CD14-positive monocyte (primary cell): ENCODE measurements around the gene CBR4. TPM values are rescaled to one million over a fixed set of nuclear protein-coding genes. Genes with fewer than 3 reads are reported as not detected.

Experiments
- DNase-seq, 3 donors: peaks; one replicate each; pipeline ENCODE4 v3.0.0-alpha.2; 2011 to 2022
- H2AFZ ChIP-seq: 2 replicates; pipeline ENCODE4 v1.6.0; 2012; ENCODE audit warnings: mild to moderate bottlenecking, low read depth, low read length, inconsistent platforms; ENCODE audit not compliant: insufficient read depth, poor library complexity, severe bottlenecking
- H3K27ac ChIP-seq, 2 donors: 1 replicate in 1 of 2; 2 replicates in 1 of 2; pipeline ENCODE4 v1.5.1; 2012 to 2013; ENCODE audit warnings: low read length in 2 of 2, control low read depth in 1 of 2, inconsistent platforms in 1 of 2, low read depth in 1 of 2, mild to moderate bottlenecking in 1 of 2
- H3K27me3 ChIP-seq, 2 donors: one replicate each; pipeline versions ENCODE4 v1.6.0 to v1.6.1; 2011 to 2013; ENCODE audit warnings: low read length in 2 of 2; ENCODE audit not compliant: control insufficient read depth in 2 of 2, insufficient read depth in 2 of 2
- H3K36me3 ChIP-seq, 2 donors: replicated peaks in 1 of 2; 1 replicate in 1 of 2; 2 replicates in 1 of 2; pipeline versions ENCODE4 v1.5.1 to v1.6.1; 2012 to 2013; ENCODE audit warnings: low read length in 2 of 2, control low read depth in 1 of 2, inconsistent platforms in 1 of 2, mild to moderate bottlenecking in 1 of 2; ENCODE audit not compliant: insufficient read depth in 2 of 2, control insufficient read depth in 1 of 2
- H3K4me1 ChIP-seq, 2 donors: 1 replicate in 1 of 2; 2 replicates in 1 of 2; pipeline versions ENCODE4 v1.5.1 to v1.6.1; 2012 to 2013; ENCODE audit warnings: low read length in 2 of 2, control low read depth in 1 of 2, inconsistent platforms in 1 of 2, mild to moderate bottlenecking in 1 of 2, moderate library complexity in 1 of 2; ENCODE audit not compliant: insufficient read depth in 2 of 2, control insufficient read depth in 1 of 2
- H3K4me2 ChIP-seq: replicated peaks from 2 replicates; pipeline ENCODE3; 2012; ENCODE audit warnings: low read length, moderate library complexity, mild to moderate bottlenecking; ENCODE audit not compliant: poor library complexity, severe bottlenecking; ENCODE audit errors: extremely low read depth
- H3K4me3 ChIP-seq, 3 experiments: fragments of 200-600 bp in 1 of 3; sonication (generic) in 1 of 3; replicated peaks in 1 of 3; 1 replicate in 2 of 3; 2 replicates in 1 of 3; pipeline ENCODE4 v1.5.1; 2011 to 2013; ENCODE audit warnings: low read length in 3 of 3, mild to moderate bottlenecking in 3 of 3, control low read depth in 2 of 3, low read depth in 2 of 3, inconsistent platforms in 1 of 3, moderate library complexity in 1 of 3
- H3K79me2 ChIP-seq: 2 replicates; pipeline ENCODE4 v1.6.0; 2012; ENCODE audit warnings: mild to moderate bottlenecking, control low read depth, inconsistent platforms, low read length, moderate library complexity; ENCODE audit not compliant: insufficient read depth
- H3K9ac ChIP-seq: 2 replicates; pipeline ENCODE4 v1.6.0; 2017; ENCODE audit warnings: low read length, mild to moderate bottlenecking; ENCODE audit not compliant: insufficient read depth, poor library complexity, severe bottlenecking
- H3K9me3 ChIP-seq, 2 donors: replicated peaks in 1 of 2; 1 replicate in 1 of 2; 2 replicates in 1 of 2; pipeline versions ENCODE4 v1.5.1 to v1.6.1; 2012 to 2013; ENCODE audit warnings: low read length in 2 of 2, control low read depth in 1 of 2; ENCODE audit not compliant: control insufficient read depth in 1 of 2, insufficient read depth in 1 of 2
- H4K20me1 ChIP-seq: 2 replicates; pipeline ENCODE4 v1.6.0; 2012; ENCODE audit warnings: mild to moderate bottlenecking, low read length, control low read depth, moderate library complexity; ENCODE audit not compliant: insufficient read depth
- H3K27ac Mint-ChIP-seq, 7 donors: one replicate each; pipeline ENCODE4 v1.8.0; 2020; ENCODE audit warnings: mild to moderate bottlenecking in 7 of 7, mixed read lengths in 7 of 7, moderate library complexity in 6 of 7, inconsistent platforms in 2 of 7
- H3K27me3 Mint-ChIP-seq, 3 donors: one replicate each; pipeline ENCODE4 v1.8.0; 2021 to 2022; ENCODE audit warnings: low read depth in 3 of 3, mild to moderate bottlenecking in 3 of 3, mixed read lengths in 3 of 3, moderate library complexity in 3 of 3, inconsistent platforms in 1 of 3
- H3K36me3 Mint-ChIP-seq, 2 donors: one replicate each; pipeline ENCODE4 v1.8.0; 2020; ENCODE audit warnings: mixed read lengths in 2 of 2, inconsistent platforms in 1 of 2, mild to moderate bottlenecking in 1 of 2
- H3K4me1 Mint-ChIP-seq: one replicate; pipeline ENCODE4 v1.8.0; 2020; ENCODE audit warnings: mild to moderate bottlenecking, mixed read lengths
- H3K4me3 Mint-ChIP-seq, 2 donors: one replicate each; pipeline ENCODE4 v1.8.0; 2020; ENCODE audit warnings: mild to moderate bottlenecking in 2 of 2, mixed read lengths in 2 of 2, moderate library complexity in 1 of 2
- H3K9me3 Mint-ChIP-seq, 7 donors: one replicate each; pipeline ENCODE4 v1.8.0; 2020 to 2022; ENCODE audit warnings: mixed read lengths in 7 of 7, mild to moderate bottlenecking in 6 of 7, moderate library complexity in 6 of 7, inconsistent platforms in 2 of 7
- WGBS: methylation state at CpG from one replicate; pipeline ENCODE4 v1.1.5; 2013; ENCODE audit warnings: missing lambda C conversion rate; ENCODE audit not compliant: insufficient coverage; 5-methylcytosine and 5-hydroxymethylcytosine counted together
- intact Hi-C, 2 donors: fragments of 100-400 bp; cut with micrococcal nuclease; formaldehyde crosslinking; loops; one replicate each; pipeline versions ENCODE4 v1.15.0 to v1.15.1; 2023
- polyA plus RNA-seq, 3 donors: library from polyadenylated mRNA; depleted of rRNA in 1 of 3; unstranded in 2 of 3; stranded (reverse) in 1 of 3; fragments of 300-500 nt in 2 of 3; fragments of >200 nt in 1 of 3; fragmentation: Illumina TruSeq in 2 of 3; gene quantifications; 1 replicate in 2 of 3; 2 replicates in 1 of 3; pipeline ENCODE4 v1.2.3, GENCODE V29; 2012 to 2021
- TF ChIP-seq, protein P1 (sequence below): fragments of 200-600 bp; IDR thresholded peaks from one replicate; pipeline ENCODE4 v1.8.0; 2022; ENCODE audit warnings: antibody characterized with exemption, mild to moderate bottlenecking

The CBR4 gene
- polyA plus RNA-seq, 3 donors: 2.8 to 4.2 (median 4.1) TPM

GRCh38 chr4:169027663-169028062 lies 17.6 kb upstream of the CBR4 start:
- WGBS: 100% methylated on average over 2 of the region's 3 CpGs
- no peak overlapping the region for H3K9ac ChIP-seq
- no peak overlapping the region for H3K27ac ChIP-seq
- H3K36me3 Mint-ChIP-seq: no peaks in the 10 kb centered on the region
- H3K4me1 Mint-ChIP-seq: no peaks in the 10 kb centered on the region
- H3K4me3 ChIP-seq: no peak overlapping the region
- H3K79me2 ChIP-seq: no peaks in the 10 kb centered on the region
- no peaks in the 10 kb centered on the region for H3K27me3 ChIP-seq
- DNase-seq: no peak
- no peaks in the 10 kb centered on the region for H4K20me1 ChIP-seq
- H3K27me3 Mint-ChIP-seq: peaks cover 0 to 7% (median 0%) of the 10 kb centered on the region in 3 donors
- H3K9me3 Mint-ChIP-seq: peaks cover 0 to 2% (median 0%) of the 10 kb centered on the region in 7 donors
- H2AFZ ChIP-seq: no peak overlapping the region
- no peaks in the 10 kb centered on the region for H3K4me1 ChIP-seq
- intact Hi-C loops: no loop called here
- TF ChIP-seq, protein P1, sequence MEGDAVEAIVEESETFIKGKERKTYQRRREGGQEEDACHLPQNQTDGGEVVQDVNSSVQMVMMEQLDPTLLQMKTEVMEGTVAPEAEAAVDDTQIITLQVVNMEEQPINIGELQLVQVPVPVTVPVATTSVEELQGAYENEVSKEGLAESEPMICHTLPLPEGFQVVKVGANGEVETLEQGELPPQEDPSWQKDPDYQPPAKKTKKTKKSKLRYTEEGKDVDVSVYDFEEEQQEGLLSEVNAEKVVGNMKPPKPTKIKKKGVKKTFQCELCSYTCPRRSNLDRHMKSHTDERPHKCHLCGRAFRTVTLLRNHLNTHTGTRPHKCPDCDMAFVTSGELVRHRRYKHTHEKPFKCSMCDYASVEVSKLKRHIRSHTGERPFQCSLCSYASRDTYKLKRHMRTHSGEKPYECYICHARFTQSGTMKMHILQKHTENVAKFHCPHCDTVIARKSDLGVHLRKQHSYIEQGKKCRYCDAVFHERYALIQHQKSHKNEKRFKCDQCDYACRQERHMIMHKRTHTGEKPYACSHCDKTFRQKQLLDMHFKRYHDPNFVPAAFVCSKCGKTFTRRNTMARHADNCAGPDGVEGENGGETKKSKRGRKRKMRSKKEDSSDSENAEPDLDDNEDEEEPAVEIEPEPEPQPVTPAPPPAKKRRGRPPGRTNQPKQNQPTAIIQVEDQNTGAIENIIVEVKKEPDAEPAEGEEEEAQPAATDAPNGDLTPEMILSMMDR: no peak
- no peaks in the 10 kb centered on the region for H3K36me3 ChIP-seq
- H3K4me2 ChIP-seq: no peak overlapping the region
- H3K9me3 ChIP-seq: no peaks in the 10 kb centered on the region
- no peak overlapping the region for H3K27ac Mint-ChIP-seq
- no peak overlapping the region for H3K4me3 Mint-ChIP-seq

- Mint-ChIP-seq H3K4me3 (no peak overlapping the region), H3K36me3 (no peaks in the 10 kb centered on the region), H3K9me3 (peaks cover 0 to 2% (median 0%) of the 10 kb centered on the region in 7 donors), H3K4me1 (no peaks in the 10 kb centered on the region), H3K27me3 (peaks cover 0 to 3% (median 0%) of the 10 kb centered on the region in 3 donors), H3K27ac (no peak overlapping the region)
- H3K27me3 ChIP-seq: no peaks in the 10 kb centered on the region
- no CpG with 5 or more reads among the region's 1 CpG for whole genome bisulfite sequencing
- no peak overlapping the region for H3K4me2 ChIP-seq
- no peaks in the 10 kb centered on the region for H4K20me1 ChIP-seq
- intact Hi-C loops: no loop called here
- H3K4me3 ChIP-seq: no peak overlapping the region
- H3K4me1 ChIP-seq: no peaks in the 10 kb centered on the region
- H2AFZ ChIP-seq: peak overlapping the region; percentile 14
- no peaks in the 10 kb centered on the region for H3K79me2 ChIP-seq
- DNase-seq: no peak
- TF ChIP-seq, protein P1: no peak
- no peak overlapping the region for H3K9ac ChIP-seq
- H3K36me3 ChIP-seq: no peaks in the 10 kb centered on the region
- H3K27ac ChIP-seq: no peak overlapping the region
- H3K9me3 ChIP-seq: no peaks in the 10 kb centered on the region
Observed at GRCh38 chr4:169025184-169025583, 15.1 kb upstream of the CBR4 start.
